LoVo (cell line): ENCODE measurements around the gene VPS51.
A peak's percentile ranks its signal among the peaks of the same experiment; 100 is the strongest.

Experiments used
- DNase-seq: peaks from one replicate; pipeline ENCODE4 v3.0.0-alpha.2; 2016; ENCODE audit warnings: low spot score

The VPS51 gene

GRCh38 chr11:65072631-65072966 lies 23.4 kb upstream of the VPS51 start:
- DNase-seq: no peak

GRCh38 chr11:65077451-65077850 lies 18.6 kb upstream of the VPS51 start:
- no peak for DNase-seq

- DNase-seq: peak; percentile 43
These were observed 17.9 kb upstream of the VPS51 start for GRCh38 chr11:65078151-65078550.

GRCh38 chr11:65078786-65079342 lies 17.1 kb upstream of the VPS51 start:
- DNase-seq: no peak

GRCh38 chr11:65083134-65083833 lies 12.7 kb upstream of the VPS51 start:
- DNase-seq: no peak

GRCh38 chr11:65083834-65084597 lies 12.0 kb upstream of the VPS51 start, which contains the start of the genes CDCA5 and ZFPL1:
TSS of gene CDCA5 (minus strand) at chr11:65084040. CDS start at chr11:65083978, 62 bp downstream.
TSS of gene ZFPL1 (plus strand) at chr11:65084222. CDS start at chr11:65084699, 477 bp downstream.
- DNase-seq: peak; percentile 97

GRCh38 chr11:65084598-65085375 lies 11.2 kb upstream of the VPS51 start:
- no peak for DNase-seq

- DNase-seq: no peak
These were observed 10.6 kb upstream of the VPS51 start for GRCh38 chr11:65085446-65085845.

- DNase-seq: no peak
These were observed 9.2 kb upstream of the VPS51 start for GRCh38 chr11:65086809-65087208.

GRCh38 chr11:65087216-65087615 lies 8.8 kb upstream of the VPS51 start:
- DNase-seq: no peak

GRCh38 chr11:65087827-65088226 lies 8.2 kb upstream of the VPS51 start:
- DNase-seq: no peak

GRCh38 chr11:65089621-65090020 lies 6.4 kb upstream of the VPS51 start:
- no peak for DNase-seq

GRCh38 chr11:65090628-65091027 lies 5.4 kb upstream of the VPS51 start:
- DNase-seq: no peak

- no peak for DNase-seq
These were observed 587 bp upstream of the VPS51 start for GRCh38 chr11:65095427-65095826.

GRCh38 chr11:65096926-65097325 lies 912 bp downstream of the VPS51 start:
- DNase-seq: no peak

GRCh38 chr11:65100674-65101350 lies 4.8 kb downstream of the VPS51 start:
- no peak for DNase-seq

- DNase-seq: no peak
These were observed 6.4 kb downstream of the VPS51 start for GRCh38 chr11:65102142-65103095.

GRCh38 chr11:65103476-65103875 lies 7.5 kb downstream of the VPS51 start:
- DNase-seq: no peak

GRCh38 chr11:65104628-65105027 lies 8.6 kb downstream of the VPS51 start:
- no peak for DNase-seq

- no peak for DNase-seq
These were observed 11.1 kb downstream of the VPS51 start for GRCh38 chr11:65107078-65107477.
